Endodermal cell (in vitro differentiated cells): Measurements from ENCODE around the gene TRPV3. TPM values are rescaled to one million over a fixed set of nuclear protein-coding genes. Genes with fewer than 3 reads are reported as not detected.
"Not testable (repeated sequence)": the region's sequence is repeated elsewhere in the genome, so short reads cannot be mapped to it uniquely, and the experiment has no call there.

Experiments used
- DNase-seq: peaks from one replicate; pipeline ENCODE4 v3.0.0-alpha.2; 2017
- H3K27ac ChIP-seq: 2 replicates; pipeline ENCODE4 v1.5.1; 2013; ENCODE audit warnings: mild to moderate bottlenecking, low read depth, low read length, moderate library complexity
- H3K27me3 ChIP-seq: 2 replicates; pipeline ENCODE4 v1.6.1; 2013; ENCODE audit warnings: mild to moderate bottlenecking, low read length, moderate library complexity; ENCODE audit not compliant: insufficient read depth, control insufficient read depth, poor library complexity, severe bottlenecking
- H3K36me3 ChIP-seq: 2 replicates; pipeline ENCODE4 v1.7.0; 2013; ENCODE audit warnings: mild to moderate bottlenecking, low read length, moderate library complexity; ENCODE audit not compliant: control insufficient read depth, insufficient read depth
- H3K4me1 ChIP-seq: one replicate; pipeline ENCODE4 v1.7.0; 2013; ENCODE audit warnings: low read length; ENCODE audit not compliant: control insufficient read depth, insufficient read depth
- H3K4me3 ChIP-seq: 2 replicates; pipeline ENCODE4 v1.5.1; 2013; ENCODE audit warnings: mild to moderate bottlenecking, low read length, moderate library complexity
- H3K9ac ChIP-seq: 2 replicates; pipeline ENCODE4 v1.6.1; 2013; ENCODE audit warnings: mild to moderate bottlenecking, low read length, moderate library complexity; ENCODE audit not compliant: poor library complexity, severe bottlenecking; ENCODE audit errors: extremely low read depth
- H3K9me3 ChIP-seq: 2 replicates; pipeline ENCODE4 v1.6.1; 2013; ENCODE audit warnings: mild to moderate bottlenecking, low read length, moderate library complexity; ENCODE audit not compliant: control insufficient read depth
- H3K27ac Mint-ChIP-seq: 2 replicates; pipeline ENCODE4 v1.8.0; 2020; ENCODE audit warnings: mixed read lengths
- H3K27me3 Mint-ChIP-seq: 2 replicates; pipeline ENCODE4 v1.8.0; 2021; ENCODE audit warnings: mild to moderate bottlenecking, mixed read lengths; ENCODE audit not compliant: insufficient read depth
- H3K36me3 Mint-ChIP-seq: 2 replicates; pipeline ENCODE4 v1.8.0; 2020; ENCODE audit warnings: low read depth, mixed read lengths
- H3K4me1 Mint-ChIP-seq: 2 replicates; pipeline ENCODE4 v1.8.0; 2020; ENCODE audit warnings: mixed read lengths
- H3K4me3 Mint-ChIP-seq: 2 replicates; pipeline ENCODE4 v1.8.0; 2020; ENCODE audit warnings: mild to moderate bottlenecking, moderate library complexity, mixed read lengths
- H3K9me3 Mint-ChIP-seq: 2 replicates; pipeline ENCODE4 v1.8.0; 2020; ENCODE audit warnings: mild to moderate bottlenecking, mixed read lengths
- CTCF ChIP-seq: fragments of 200-600 bp; sonication (generic); conservative IDR thresholded peaks from 2 replicates; pipeline ENCODE4 v1.5.0; 2021; ENCODE audit warnings: antibody characterized with exemption, mild to moderate bottlenecking
- WGBS, 2 experiments: methylation state at CpG; one replicate each; pipeline versions ENCODE4 v1.1.5 to v1.1.7; 2013; ENCODE audit warnings: missing lambda C conversion rate in 2 of 2, mixed read lengths in 1 of 2; ENCODE audit not compliant: insufficient coverage in 1 of 2, insufficient read length in 1 of 2; 5-methylcytosine and 5-hydroxymethylcytosine counted together
- total RNA-seq, 2 donors: library from RNA; stranded (reverse); fragmentation: NEBNext Ultra II Directional in 1 of 2; extraction: Animal tissue kit (Norgen Biotek cat#: 25700) in 1 of 2; gene quantifications; 2 replicates in 1 of 2; 3 replicates in 1 of 2; pipeline ENCODE4 v1.2.1, GENCODE V29; 2021

Gene TRPV3
- total RNA-seq, 2 donors from 2014 or later = 6.2 to 11.3 TPM

- DNase-seq = no peak
- Mint-ChIP-seq H3K4me3 (no peak overlapping the region), H3K9me3 (no peaks in the 10 kb centered on the region), H3K27ac (no peak overlapping the region), H3K27me3 (no peaks in the 10 kb centered on the region), H3K36me3 (peaks cover 60% of the 10 kb centered on the region), H3K4me1 (no peaks in the 10 kb centered on the region)
- 87 to 90% methylated on average over 7 to 9 of the region's 9 CpGs for WGBS, 2 experiments
- peaks cover 39% of the 10 kb centered on the region for H3K36me3 ChIP-seq
- no peaks in the 10 kb centered on the region for H3K9me3 ChIP-seq
- no peaks in the 10 kb centered on the region for H3K4me1 ChIP-seq
- no peak for TF ChIP-seq CTCF
- H3K27me3 ChIP-seq = no peaks in the 10 kb centered on the region
- H3K9ac ChIP-seq = no peak overlapping the region
- H3K4me3 ChIP-seq = no peak overlapping the region
- no peak overlapping the region for H3K27ac ChIP-seq
Observed at GRCh38 chr17:3514873-3515272, 42.7 kb downstream of the TRPV3 start.

GRCh38 chr17:3514167-3514566 lies 43.4 kb downstream of the TRPV3 start:
- H3K4me3 Mint-ChIP-seq, H3K27ac Mint-ChIP-seq, H3K9me3 ChIP-seq, H3K4me1 ChIP-seq, DNase-seq, H3K27ac ChIP-seq, H3K4me1 Mint-ChIP-seq, H3K9ac ChIP-seq, H3K27me3 Mint-ChIP-seq, H3K9me3 Mint-ChIP-seq, H3K4me3 ChIP-seq, H3K27me3 ChIP-seq: not testable (repeated sequence)
- peaks cover 67% of the 10 kb centered on the region for H3K36me3 Mint-ChIP-seq
- 95 to 98% methylated on average over 11 of the region's 11 CpGs for WGBS, 2 experiments
- peaks cover 37% of the 10 kb centered on the region for H3K36me3 ChIP-seq

DNA sequence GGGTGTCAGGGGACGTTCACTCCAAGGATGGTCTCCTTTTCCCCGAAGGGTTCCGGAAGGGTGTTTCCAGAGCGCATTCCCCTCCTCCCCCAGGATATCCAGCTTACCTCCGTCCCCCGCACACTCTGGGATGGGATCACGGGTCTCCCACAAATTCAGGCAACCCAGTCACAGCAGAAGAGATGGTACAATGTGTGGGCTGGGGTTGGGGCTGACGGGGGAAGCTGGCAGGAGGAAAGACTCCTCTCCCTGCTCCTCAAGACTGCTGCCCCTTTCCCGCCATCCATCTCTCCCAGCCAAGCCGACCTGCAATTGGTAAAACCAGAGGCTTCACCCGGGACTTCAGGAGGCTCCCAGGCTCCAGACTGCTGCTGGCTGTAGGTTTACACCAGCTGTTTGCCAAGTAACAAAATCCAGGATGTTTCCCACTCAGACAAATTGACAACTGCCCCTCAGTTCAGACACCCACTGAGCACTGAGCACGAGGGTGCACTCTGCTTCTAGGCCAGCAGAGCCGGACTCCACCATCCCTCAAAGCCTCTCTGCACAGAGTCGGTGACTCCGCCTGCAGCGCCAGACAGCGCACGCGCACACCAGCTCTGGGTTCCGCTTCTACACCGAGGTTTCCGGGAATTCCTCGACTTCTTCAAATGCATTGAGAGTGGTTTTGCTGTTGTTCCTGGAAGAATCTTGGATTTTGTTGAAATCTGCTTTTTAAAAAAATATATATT lies 44.1 kb downstream of the TRPV3 start:
- H3K27ac Mint-ChIP-seq = no peak overlapping the region
- peaks cover 69% of the 10 kb centered on the region for H3K36me3 Mint-ChIP-seq
- no peaks in the 10 kb centered on the region for H3K9me3 ChIP-seq
- H3K27me3 Mint-ChIP-seq = no peaks in the 10 kb centered on the region
- no peaks in the 10 kb centered on the region for H3K4me1 Mint-ChIP-seq
- H3K27ac ChIP-seq = peak overlapping the region; percentile 74
- H3K27me3 ChIP-seq = no peaks in the 10 kb centered on the region
- 80 to 90% methylated on average over 7 to 22 of the region's 23 CpGs for WGBS, 2 experiments
- H3K4me3 Mint-ChIP-seq = no peak overlapping the region
- TF ChIP-seq CTCF = no peak
- no peak overlapping the region for H3K9ac ChIP-seq
- H3K4me3 ChIP-seq = no peak overlapping the region
- peaks cover 9% of the 10 kb centered on the region for H3K9me3 Mint-ChIP-seq
- peak; percentile 38 for DNase-seq
- peaks cover 37% of the 10 kb centered on the region for H3K36me3 ChIP-seq
- H3K4me1 ChIP-seq = no peaks in the 10 kb centered on the region
